ENCODE measurements around the gene PANK2.

The PANK2 gene

GRCh38 chr20:3927486-3928291, 38.5 kb downstream of the PANK2 start:
- Histone ChIP-seq H3K4me3 (ENCODE audit: low read length in 2 of 2) (peak overlapping the region in 1 of 2 donors; percentile 57), H3K18ac (ENCODE audit: low read length) (peak overlapping the region; percentile 15), H3K4me1 (ENCODE audit: control insufficient read depth in 2 of 2, insufficient read depth in 1 of 2, low read depth in 1 of 2, low read length in 2 of 2) (peaks cover 5 to 8% of the 10 kb centered on the region in 2 donors), H3K27me3 (ENCODE audit: control insufficient read depth in 3 of 3, insufficient read depth in 3 of 3, low read depth in 1 of 3, low read length in 3 of 3) (no peaks in the 10 kb centered on the region), H4K91ac (ENCODE audit: low read depth, low read length, poor library complexity) (no peak overlapping the region), H3K9ac (ENCODE audit: low read depth, low read length, poor library complexity) (no peak overlapping the region), H2AK5ac (ENCODE audit: low read depth, low read length) (no peak overlapping the region), H3K36me3 (replicated peaks in 1 of 2; ENCODE audit: control insufficient read depth in 2 of 2, insufficient read depth in 2 of 2, low read length in 2 of 2) (peaks cover 21 to 50% of the 10 kb centered on the region in 2 donors), H4K8ac (ENCODE audit: low read depth, low read length) (no peak overlapping the region), H3K27ac (replicated peaks; ENCODE audit: low read length) (no peak overlapping the region), H3K79me1 (ENCODE audit: low read depth, low read length) (no peaks in the 10 kb centered on the region), H2BK5ac (ENCODE audit: low read length) (no peak overlapping the region), H3K23ac (ENCODE audit: low read depth, low read length, poor library complexity) (no peak overlapping the region), H2BK12ac (ENCODE audit: low read length) (no peak overlapping the region), H3K4ac (ENCODE audit: low read length) (no peak overlapping the region), H3K14ac (ENCODE audit: low read length) (no peak overlapping the region), H3K4me2 (ENCODE audit: insufficient read depth, low read length, poor library complexity, severe bottlenecking) (no peak overlapping the region), H2AFZ (ENCODE audit: low read length) (no peak overlapping the region), H3K9me3 (replicated peaks in 1 of 2; ENCODE audit: control insufficient read depth in 2 of 2, insufficient read depth in 1 of 2, low read depth in 1 of 2, low read length in 2 of 2) (no peaks in the 10 kb centered on the region), H2BK120ac (ENCODE audit: low read depth, low read length) (no peak overlapping the region), H2BK15ac (ENCODE audit: low read length) (no peak overlapping the region)
- WGBS, 2 donors (ENCODE audit: extremely low coverage in 2 of 2, insufficient read length in 2 of 2, insufficient replicate concordance in 1 of 2): no CpG with 5 or more reads among the region's 10 CpGs
- no peak for DNase-seq (ENCODE audit: low spot score)

DNA sequence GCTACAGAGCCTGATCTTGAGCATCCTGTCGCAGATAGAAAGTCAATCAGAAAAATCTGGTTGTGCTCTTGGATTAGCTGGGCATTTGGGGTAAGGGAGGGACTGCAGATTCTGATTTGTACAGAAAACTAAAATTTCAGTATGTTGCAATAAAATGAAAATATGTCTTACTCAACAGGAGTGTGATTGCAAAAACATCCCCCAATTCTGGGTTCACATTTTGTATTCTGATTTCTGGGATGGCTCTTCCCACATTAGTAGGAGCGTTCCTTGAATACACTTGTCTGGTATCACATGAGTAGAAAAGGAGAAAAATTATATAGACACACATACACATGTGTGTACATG, 40.5 kb downstream of the PANK2 start:
- Histone ChIP-seq H3K4me1 (ENCODE audit: control insufficient read depth in 2 of 2, insufficient read depth in 1 of 2, low read depth in 1 of 2, low read length in 2 of 2) (peaks cover 5 to 8% of the 10 kb centered on the region in 2 donors), H2BK12ac (ENCODE audit: low read length) (no peak overlapping the region), H3K36me3 (replicated peaks in 1 of 2; ENCODE audit: control insufficient read depth in 2 of 2, insufficient read depth in 2 of 2, low read length in 2 of 2) (peaks cover 15 to 50% of the 10 kb centered on the region in 2 donors), H2BK15ac (ENCODE audit: low read length) (no peak overlapping the region), H3K23ac (ENCODE audit: low read depth, low read length, poor library complexity) (no peak overlapping the region), H4K91ac (ENCODE audit: low read depth, low read length, poor library complexity) (no peak overlapping the region), H4K8ac (ENCODE audit: low read depth, low read length) (no peak overlapping the region), H2AFZ (ENCODE audit: low read length) (no peak overlapping the region), H3K18ac (ENCODE audit: low read length) (no peak overlapping the region), H2AK5ac (ENCODE audit: low read depth, low read length) (no peak overlapping the region), H3K79me1 (ENCODE audit: low read depth, low read length) (no peaks in the 10 kb centered on the region), H2BK5ac (ENCODE audit: low read length) (no peak overlapping the region), H3K27ac (replicated peaks; ENCODE audit: low read length) (no peak overlapping the region), H3K4me2 (ENCODE audit: insufficient read depth, low read length, poor library complexity, severe bottlenecking) (no peak overlapping the region), H3K4ac (ENCODE audit: low read length) (no peak overlapping the region), H3K27me3 (ENCODE audit: control insufficient read depth in 3 of 3, insufficient read depth in 3 of 3, low read depth in 1 of 3, low read length in 3 of 3) (no peaks in the 10 kb centered on the region), H3K9ac (ENCODE audit: low read depth, low read length, poor library complexity) (no peak overlapping the region), H3K14ac (ENCODE audit: low read length) (no peak overlapping the region), H3K9me3 (replicated peaks in 1 of 2; ENCODE audit: control insufficient read depth in 2 of 2, insufficient read depth in 1 of 2, low read depth in 1 of 2, low read length in 2 of 2) (no peaks in the 10 kb centered on the region), H2BK120ac (ENCODE audit: low read depth, low read length) (no peak overlapping the region), H3K4me3 (ENCODE audit: low read length in 2 of 2) (no peak overlapping the region)
- WGBS, 2 donors (ENCODE audit: extremely low coverage in 2 of 2, insufficient read length in 2 of 2, insufficient replicate concordance in 1 of 2): no CpG with 5 or more reads among the region's 2 CpGs
- DNase-seq (ENCODE audit: low spot score): no peak

DNA sequence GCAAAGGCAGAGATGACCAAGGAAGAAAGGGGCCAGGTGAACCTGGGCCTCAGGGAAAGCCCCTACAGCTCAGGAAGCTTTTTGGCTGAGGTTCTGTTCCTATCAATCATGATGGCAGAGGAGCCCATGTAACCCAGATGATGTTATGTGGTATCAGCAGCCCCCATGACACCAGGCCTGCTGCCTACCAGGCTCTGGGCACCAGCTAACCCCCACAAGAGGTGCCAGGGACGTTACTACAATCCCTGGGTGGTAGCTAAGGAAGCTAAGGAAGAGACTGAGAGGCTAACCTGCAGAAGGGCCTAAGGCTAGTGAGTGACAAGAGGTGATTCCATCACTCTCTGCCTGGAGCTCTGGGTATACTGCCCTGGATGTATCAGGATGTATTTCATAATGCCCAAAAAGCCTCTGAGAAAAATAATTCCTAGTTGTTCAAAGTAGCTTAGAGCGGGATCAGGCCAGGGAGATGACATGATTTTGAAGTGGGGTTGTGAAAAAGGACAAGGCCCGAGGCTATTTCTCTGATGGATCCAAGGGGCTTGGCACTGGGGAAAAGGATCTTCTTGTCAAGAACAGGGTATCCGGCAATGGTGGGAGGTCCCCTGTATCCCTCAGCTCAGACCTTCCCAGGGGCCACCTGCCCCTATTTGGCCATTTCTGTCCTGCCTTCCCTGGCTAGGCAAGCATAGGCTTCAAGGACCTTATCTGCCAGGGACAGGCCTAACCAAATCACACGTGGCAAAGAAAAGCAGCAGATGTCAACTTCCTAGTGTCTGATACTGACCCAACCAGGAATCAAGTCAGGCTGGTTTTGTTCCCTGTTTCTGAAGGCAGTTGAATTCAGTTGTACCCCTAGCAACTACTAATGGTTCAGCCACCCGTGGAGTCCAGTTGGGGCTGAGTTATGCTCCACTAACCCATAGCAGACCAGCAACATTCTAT, 41.3 kb downstream of the PANK2 start:
- DNase-seq (ENCODE audit: low spot score): no peak
- H4K91ac ChIP-seq (ENCODE audit: low read depth, low read length, poor library complexity): no peak overlapping the region

DNA sequence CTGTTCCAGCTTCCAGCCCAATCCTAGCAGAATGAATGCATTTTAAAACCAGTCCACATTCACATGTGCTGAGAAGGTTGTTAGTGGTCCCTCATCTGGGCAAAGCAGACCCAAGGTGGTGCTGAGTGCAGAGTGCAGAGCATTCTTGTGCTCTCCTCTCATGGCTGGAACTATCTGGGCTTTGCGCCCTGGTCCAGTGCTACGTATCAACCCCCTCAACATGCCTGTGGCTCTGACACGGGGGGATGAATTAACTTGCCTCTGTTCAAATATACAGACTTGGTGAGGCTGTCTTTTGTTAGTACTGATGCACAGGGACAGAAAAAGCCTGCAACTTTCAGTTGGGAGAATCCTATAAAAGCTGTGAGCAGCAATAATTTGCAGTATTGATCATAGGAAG, 42.5 kb downstream of the PANK2 start:
- H4K91ac ChIP-seq (ENCODE audit: low read depth, low read length, poor library complexity): no peak overlapping the region
- H2BK12ac ChIP-seq (ENCODE audit: low read length): no peak overlapping the region
- H2AFZ ChIP-seq (ENCODE audit: low read length): no peak overlapping the region
- H3K4me2 ChIP-seq (ENCODE audit: insufficient read depth, low read length, poor library complexity, severe bottlenecking): no peak overlapping the region
- no peak overlapping the region for H4K8ac ChIP-seq (ENCODE audit: low read depth, low read length)
- peaks cover 16 to 56% of the 10 kb centered on the region in 2 donors for H3K36me3 ChIP-seq (replicated peaks in 1 of 2; ENCODE audit: control insufficient read depth in 2 of 2, insufficient read depth in 2 of 2, low read length in 2 of 2)
- H3K27ac ChIP-seq (replicated peaks; ENCODE audit: low read length): no peak overlapping the region
- no peak overlapping the region for H2BK120ac ChIP-seq (ENCODE audit: low read depth, low read length)
- H3K79me1 ChIP-seq (ENCODE audit: low read depth, low read length): no peaks in the 10 kb centered on the region
- WGBS, 2 donors (ENCODE audit: extremely low coverage in 2 of 2, insufficient read length in 2 of 2, insufficient replicate concordance in 1 of 2): no CpG with 5 or more reads among the region's 3 CpGs
- H3K23ac ChIP-seq (ENCODE audit: low read depth, low read length, poor library complexity): no peak overlapping the region
- no peak overlapping the region for H3K9ac ChIP-seq (ENCODE audit: low read depth, low read length, poor library complexity)
- no peak overlapping the region for H2BK5ac ChIP-seq (ENCODE audit: low read length)
- no peak overlapping the region for H3K14ac ChIP-seq (ENCODE audit: low read length)
- H2AK5ac ChIP-seq (ENCODE audit: low read depth, low read length): no peak overlapping the region
- no peak overlapping the region for H2BK15ac ChIP-seq (ENCODE audit: low read length)
- no peak overlapping the region for H3K18ac ChIP-seq (ENCODE audit: low read length)
- no peak overlapping the region for H3K4ac ChIP-seq (ENCODE audit: low read length)
- no peaks in the 10 kb centered on the region for H3K27me3 ChIP-seq (ENCODE audit: control insufficient read depth in 3 of 3, insufficient read depth in 3 of 3, low read depth in 1 of 3, low read length in 3 of 3)
- H3K4me1 ChIP-seq (ENCODE audit: control insufficient read depth in 2 of 2, insufficient read depth in 1 of 2, low read depth in 1 of 2, low read length in 2 of 2): peaks cover 5 to 8% of the 10 kb centered on the region in 2 donors
- no peak for DNase-seq (ENCODE audit: low spot score)
- no peak overlapping the region for H3K4me3 ChIP-seq (ENCODE audit: low read length in 2 of 2)
- H3K9me3 ChIP-seq (replicated peaks in 1 of 2; ENCODE audit: control insufficient read depth in 2 of 2, insufficient read depth in 1 of 2, low read depth in 1 of 2, low read length in 2 of 2): no peaks in the 10 kb centered on the region

More for the DNA sequence above, 41.3 kb downstream of the PANK2 start:
- Histone ChIP-seq H2BK5ac (ENCODE audit: low read length) (no peak overlapping the region), H3K4ac (ENCODE audit: low read length) (no peak overlapping the region), H4K8ac (ENCODE audit: low read depth, low read length) (no peak overlapping the region), H3K9me3 (replicated peaks in 1 of 2; ENCODE audit: control insufficient read depth in 2 of 2, insufficient read depth in 1 of 2, low read depth in 1 of 2, low read length in 2 of 2) (no peaks in the 10 kb centered on the region), H3K9ac (ENCODE audit: low read depth, low read length, poor library complexity) (no peak overlapping the region), H3K4me2 (ENCODE audit: insufficient read depth, low read length, poor library complexity, severe bottlenecking) (no peak overlapping the region), H3K23ac (ENCODE audit: low read depth, low read length, poor library complexity) (no peak overlapping the region), H3K27me3 (ENCODE audit: control insufficient read depth in 3 of 3, insufficient read depth in 3 of 3, low read depth in 1 of 3, low read length in 3 of 3) (no peaks in the 10 kb centered on the region), H3K14ac (ENCODE audit: low read length) (no peak overlapping the region), H3K18ac (ENCODE audit: low read length) (no peak overlapping the region), H3K36me3 (replicated peaks in 1 of 2; ENCODE audit: control insufficient read depth in 2 of 2, insufficient read depth in 2 of 2, low read length in 2 of 2) (peaks cover 11 to 50% of the 10 kb centered on the region in 2 donors), H3K4me1 (ENCODE audit: control insufficient read depth in 2 of 2, insufficient read depth in 1 of 2, low read depth in 1 of 2, low read length in 2 of 2) (peaks cover 5 to 8% of the 10 kb centered on the region in 2 donors), H3K27ac (replicated peaks; ENCODE audit: low read length) (no peak overlapping the region), H3K4me3 (ENCODE audit: low read length in 2 of 2) (no peak overlapping the region), H2BK120ac (ENCODE audit: low read depth, low read length) (no peak overlapping the region), H3K79me1 (ENCODE audit: low read depth, low read length) (no peaks in the 10 kb centered on the region), H2AK5ac (ENCODE audit: low read depth, low read length) (no peak overlapping the region), H2BK12ac (ENCODE audit: low read length) (no peak overlapping the region), H2BK15ac (ENCODE audit: low read length) (no peak overlapping the region), H2AFZ (ENCODE audit: low read length) (no peak overlapping the region)
- WGBS, 2 donors (ENCODE audit: extremely low coverage in 2 of 2, insufficient read length in 2 of 2, insufficient replicate concordance in 1 of 2): no CpG with 5 or more reads among the region's 6 CpGs
